A549 (cell line): Measurements from ENCODE around the gene ACSBG1. TPM values are rescaled to one million over a fixed set of nuclear protein-coding genes. Genes with fewer than 3 reads are reported as not detected.

Experiments used
- ATAC-seq, 2 experiments: fragments of 200-7000 bp in 1 of 2; fragments of >200 bp in 1 of 2; cut with Nextera tagmentation in 1 of 2; cut with Tn5 transposase in 1 of 2; 3 replicates each; pipeline versions ENCODE4 v1.8.0 to v1.9.1; 2018 to 2020; ENCODE audit warnings: mild to moderate bottlenecking in 1 of 2, moderate library complexity in 1 of 2
- CTCF ChIA-PET: fragments of 300-600 bp; sonication (Branson Sonifier 250); formaldehyde crosslinking; extraction: SDS; loops from one replicate; lab custom pipeline; 2021; ENCODE audit warnings: antibody characterized with exemption, inconsistent platforms; lab: Yijun Ruan, JAX
- POLR2A ChIA-PET: fragments of 350-600 bp; formaldehyde crosslinking; extraction: SDS; loops from one replicate; lab custom pipeline; 2021; ENCODE audit warnings: antibody characterized with exemption, inconsistent platforms; lab: Yijun Ruan, JAX
- DNase-seq, 2 experiments: peaks; one replicate each; pipeline versions ENCODE4 v3.0.0 to v3.0.0-alpha.2; 2011 to 2016; ENCODE audit warnings: low read depth in 1 of 2, low spot score in 1 of 2
- FAIRE-seq: peaks from 2 replicates; lab custom pipeline; 2011; peaks lifted over from hg19 to GRCh38; lab: Jason Lieb, UNC
- H3K27ac ChIP-seq, 2 experiments: fragments of >200 bp; sonication (Bioruptor Twin); formaldehyde crosslinking; 3 replicates each; pipeline ENCODE4 v1.5.1; 2016 to 2017
- H3K4me1 ChIP-seq: fragments of >200 bp; sonication (Bioruptor Twin); formaldehyde crosslinking; 3 replicates; pipeline ENCODE4 v1.6.1; 2016
- H3K4me2 ChIP-seq: fragments of >200 bp; sonication (Bioruptor Twin); formaldehyde crosslinking; 3 replicates; pipeline ENCODE4 v1.6.1; 2016
- H3K4me3 ChIP-seq: fragments of >200 bp; sonication (Bioruptor Twin); formaldehyde crosslinking; 3 replicates; pipeline ENCODE4 v1.5.1; 2016
- H3K9me3 ChIP-seq: fragments of >200 bp; sonication (Bioruptor Twin); formaldehyde crosslinking; 3 replicates; pipeline ENCODE4 v1.6.1; 2016
- CBX2 ChIP-seq: fragments of 200-600 bp; sonication (generic); IDR thresholded peaks from 2 replicates; pipeline ENCODE4 v1.6.1; 2016; ENCODE audit warnings: low read depth, mild to moderate bottlenecking, borderline replicate concordance
- CEBPB ChIP-seq, 2 experiments: fragments of >200 bp in 1 of 2; sonication (Bioruptor Twin) in 1 of 2; formaldehyde crosslinking in 1 of 2; IDR thresholded peaks; 2 replicates each; pipeline ENCODE4 v1.6.1; 2012 to 2016
- E2F6 ChIP-seq: IDR thresholded peaks from 2 replicates; pipeline ENCODE4 v1.6.1; 2012; ENCODE audit warnings: low read depth, borderline replicate concordance
- EHF ChIP-seq: fragments of 250-450 bp; sonication (Bioruptor Pico); IDR thresholded peaks from 2 replicates; pipeline ENCODE4 v1.5.0; 2020; ENCODE audit warnings: mild to moderate bottlenecking
- EHMT2 ChIP-seq: fragments of 200-600 bp; sonication (generic); IDR thresholded peaks from 2 replicates; pipeline ENCODE4 v1.6.1; 2016; ENCODE audit warnings: antibody characterized with exemption, low read depth, mild to moderate bottlenecking, moderate library complexity
- EP300 ChIP-seq, 2 experiments: fragments of >200 bp; sonication (Bioruptor Twin); formaldehyde crosslinking; IDR thresholded peaks; 2 replicates in 1 of 2; 3 replicates in 1 of 2; pipeline ENCODE4 v1.6.1; 2016 to 2017
- FOSB ChIP-seq: fragments of 250-450 bp; sonication (Bioruptor Pico); IDR thresholded peaks from 2 replicates; pipeline ENCODE4 v1.5.0; 2020; ENCODE audit warnings: mild to moderate bottlenecking, moderate library complexity
- FOSL2 ChIP-seq, 2 experiments: fragments of 450-650 bp in 1 of 2; fragments of >200 bp in 1 of 2; sonication (Bioruptor Twin) in 1 of 2; formaldehyde crosslinking; IDR thresholded peaks; 2 replicates each; pipeline versions ENCODE4 v1.5.0 to v1.6.1; 2016 to 2020; ENCODE audit warnings: mild to moderate bottlenecking in 1 of 2, moderate library complexity in 1 of 2
- HDAC2 ChIP-seq: fragments of 200-600 bp; sonication (generic); IDR thresholded peaks from 2 replicates; pipeline ENCODE4 v1.6.1; 2016
- HES2 ChIP-seq: fragments of >200 bp; sonication (Bioruptor Twin); formaldehyde crosslinking; IDR thresholded peaks from 2 replicates; pipeline ENCODE4 v1.6.1; 2016
- HOXB13 ChIP-seq: fragments of 250-450 bp; sonication (Bioruptor Pico); IDR thresholded peaks from 2 replicates; pipeline ENCODE4 v1.5.0; 2020; ENCODE audit warnings: low read depth, mild to moderate bottlenecking, moderate library complexity
- JUN ChIP-seq, 2 experiments: fragments of >200 bp; sonication (Bioruptor Twin); formaldehyde crosslinking; IDR thresholded peaks; 2 replicates in 1 of 2; 3 replicates in 1 of 2; pipeline ENCODE4 v1.6.1; 2016 to 2017
- JUNB ChIP-seq: fragments of >200 bp; sonication (Bioruptor Twin); formaldehyde crosslinking; IDR thresholded peaks from 2 replicates; pipeline ENCODE4 v1.6.1; 2016
- KDM1A ChIP-seq: fragments of 200-600 bp; sonication (generic); IDR thresholded peaks from 2 replicates; pipeline ENCODE4 v1.6.1; 2016; ENCODE audit warnings: low read depth, mild to moderate bottlenecking
- KDM5A ChIP-seq: fragments of 200-600 bp; sonication (generic); IDR thresholded peaks from 2 replicates; pipeline ENCODE4 v1.6.1; 2016; ENCODE audit warnings: antibody characterized with exemption, mild to moderate bottlenecking
- MYC ChIP-seq: IDR thresholded peaks from 2 replicates; pipeline ENCODE4 v1.6.1; 2012; ENCODE audit warnings: mild to moderate bottlenecking, inconsistent platforms, low read length, improper control_type of control experiment, borderline replicate concordance
- NR3C1 ChIP-seq: fragments of >200 bp; sonication (Bioruptor Twin); formaldehyde crosslinking; IDR thresholded peaks from 3 replicates; pipeline ENCODE4 v1.6.1; 2017
- POLR2A ChIP-seq: IDR thresholded peaks from 2 replicates; pipeline ENCODE4 v1.6.1; 2012; ENCODE audit warnings: mild to moderate bottlenecking, low read length
- POLR2AphosphoS2 ChIP-seq: conservative IDR thresholded peaks from 2 replicates; pipeline ENCODE4 v1.6.1; 2012; ENCODE audit warnings: low read length, improper control_type of control experiment, inconsistent platforms
- RCOR1 ChIP-seq: fragments of 150-350 bp; IDR thresholded peaks from 2 replicates; pipeline ENCODE4 v1.6.1; 2014; ENCODE audit warnings: antibody characterized with exemption, low read length, low read depth
- RFX5 ChIP-seq: fragments of 450-650 bp; IDR thresholded peaks from 2 replicates; pipeline ENCODE4 v1.7.1; 2014; ENCODE audit warnings: antibody characterized with exemption, mild to moderate bottlenecking, moderate library complexity
- RNF2 ChIP-seq: fragments of 200-600 bp; sonication (generic); IDR thresholded peaks from 2 replicates; pipeline ENCODE4 v1.6.1; 2016; ENCODE audit warnings: low read depth, mild to moderate bottlenecking, antibody characterized with exemption, moderate library complexity, borderline replicate concordance
- SMC3 ChIP-seq: fragments of >200 bp; sonication (Bioruptor Twin); formaldehyde crosslinking; IDR thresholded peaks from 3 replicates; pipeline ENCODE4 v1.6.1; 2018; ENCODE audit warnings: inconsistent platforms
- TP53 ChIP-seq: fragments of 250-450 bp; sonication (Bioruptor Pico); IDR thresholded peaks from 2 replicates; pipeline ENCODE4 v1.5.0; 2021; ENCODE audit warnings: mild to moderate bottlenecking, moderate library complexity
- ZC3H11A ChIP-seq: fragments of 450-650 bp; IDR thresholded peaks from 2 replicates; pipeline ENCODE4 v1.6.1; 2014; ENCODE audit warnings: antibody characterized with exemption, mild to moderate bottlenecking
- ZFP36 ChIP-seq: fragments of 450-650 bp; IDR thresholded peaks from 2 replicates; pipeline ENCODE4 v1.6.1; 2014; ENCODE audit warnings: borderline replicate concordance; ENCODE audit not compliant: partially characterized antibody
- ZSCAN20 ChIP-seq: fragments of 250-450 bp; sonication (Bioruptor Pico); IDR thresholded peaks from 2 replicates; pipeline ENCODE4 v1.8.0; 2022; ENCODE audit warnings: mild to moderate bottlenecking, moderate library complexity
- WGBS: methylation state at CpG from one replicate; pipeline ENCODE4 v1.1.6; 2017; ENCODE audit errors: missing lambda C conversion rate; 5-methylcytosine and 5-hydroxymethylcytosine counted together
- polyA plus RNA-seq, 4 experiments: library from polyadenylated mRNA; depleted of rRNA in 3 of 4; stranded (reverse); fragments of >200 nt; fragmentation: RNase III in 1 of 4; extraction: RNeasy Plus Mini Kit Qiagen cat#74134 plus additional on column Dnase treatment in 1 of 4; gene quantifications; 2 replicates in 3 of 4; 3 replicates in 1 of 4; pipeline ENCODE4 v1.2.3, GENCODE V29; 2011 to 2017
- TF ChIP-seq, protein P1 (sequence below): IDR thresholded peaks from 2 replicates; pipeline ENCODE4 v1.6.1; 2012
- TF ChIP-seq, protein P2 (sequence below): fragments of >200 bp; sonication (Bioruptor Twin); formaldehyde crosslinking; IDR thresholded peaks from 3 replicates; pipeline ENCODE4 v1.5.1; 2016

ACSBG1 gene
- polyA plus RNA-seq, 2 of the 4 experiments (the other 2 are of a cell fraction), result 0.15 to 0.21 TPM

DNA sequence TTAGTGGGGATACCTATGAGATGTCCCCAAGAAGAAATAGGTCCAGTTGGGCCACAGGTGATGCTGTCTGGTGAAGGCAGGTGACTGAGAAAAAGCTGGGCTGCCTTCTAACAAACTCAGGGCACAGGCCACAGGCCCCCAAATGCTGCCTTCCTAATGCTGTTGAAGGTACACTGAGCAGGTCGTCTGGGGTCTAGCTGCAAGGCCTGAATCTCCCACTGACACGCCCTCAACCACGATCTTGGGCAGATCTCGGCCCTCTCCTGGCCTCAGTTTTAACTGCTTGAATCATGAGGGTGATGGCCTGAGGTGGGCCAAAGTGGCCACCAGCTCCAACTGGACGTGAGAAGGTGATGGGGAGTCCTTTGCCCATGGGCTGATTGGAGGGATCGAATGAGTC is 2.1 kb upstream of the ACSBG1 start:
- TF ChIP-seq FOSB, result no peak
- no peak for TF ChIP-seq FOSL2 (IDR thresholded peaks at IDR 0.05)
- no peak for TF ChIP-seq FOSL2 (CRISPR knock-in tag; IDR thresholded peaks at IDR 0.05)
- TF ChIP-seq MYC, result no peak
- no peak for TF ChIP-seq TP53
- no peak for TF ChIP-seq RNF2
- CTCF ChIA-PET, result interaction anchor here (0.7 to 9.9 kb wide), 13 partner anchors 8 to 128 kb away, joined by 3 to 274 read pairs (median 3); partner anchors contain the start of gene CIB2
- ATAC-seq (no peak), DNase-seq (no peak), FAIRE-seq (no peak)
- H3K4me2 ChIP-seq, result no peak overlapping the region
- H3K4me3 ChIP-seq, result no peak overlapping the region
- H3K4me1 ChIP-seq, result no peaks in the 10 kb centered on the region
- POLR2A ChIA-PET, result no interaction called here
- no peaks in the 10 kb centered on the region for H3K9me3 ChIP-seq
- 70% methylated on average over 6 of the region's 6 CpGs for WGBS
- H3K27ac ChIP-seq, result no peak overlapping the region

- no peak for DNase-seq
- no peak for ATAC-seq
- no peak overlapping the region for H3K4me2 ChIP-seq
- ChIA-PET POLR2A (no interaction called here), CTCF (interaction anchor here (0.6 to 9.9 kb wide), 5 partner anchors 38 to 121 kb away, joined by 3 to 274 read pairs (median 19); no protein-coding TSS in a partner anchor)
- WGBS, result 56% methylated on average over 11 of the region's 11 CpGs
- no peaks in the 10 kb centered on the region for H3K4me1 ChIP-seq
- FAIRE-seq, result no peak
- H3K4me3 ChIP-seq, result no peak overlapping the region
- TF ChIP-seq EHF (CRISPR knock-in tag) (no peak), HOXB13 (CRISPR knock-in tag) (no peak), POLR2A (no peak), RFX5 (no peak), JUNB (no peak), ZSCAN20 (no peak), JUN (IDR thresholded peaks at IDR 0.05) (no peak), HDAC2 (no peak), RCOR1 (no peak), POLR2AphosphoS2 (no peak), CBX2 (no peak), RNF2 (no peak), NR3C1 (no peak), HES2 (no peak), TP53 (no peak), EHMT2 (no peak)
- TF ChIP-seq, protein P1, sequence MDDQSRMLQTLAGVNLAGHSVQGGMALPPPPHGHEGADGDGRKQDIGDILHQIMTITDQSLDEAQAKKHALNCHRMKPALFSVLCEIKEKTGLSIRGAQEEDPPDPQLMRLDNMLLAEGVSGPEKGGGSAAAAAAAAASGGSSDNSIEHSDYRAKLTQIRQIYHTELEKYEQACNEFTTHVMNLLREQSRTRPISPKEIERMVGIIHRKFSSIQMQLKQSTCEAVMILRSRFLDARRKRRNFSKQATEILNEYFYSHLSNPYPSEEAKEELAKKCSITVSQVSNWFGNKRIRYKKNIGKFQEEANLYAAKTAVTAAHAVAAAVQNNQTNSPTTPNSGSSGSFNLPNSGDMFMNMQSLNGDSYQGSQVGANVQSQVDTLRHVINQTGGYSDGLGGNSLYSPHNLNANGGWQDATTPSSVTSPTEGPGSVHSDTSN, result no peak
- TF ChIP-seq, protein P2, sequence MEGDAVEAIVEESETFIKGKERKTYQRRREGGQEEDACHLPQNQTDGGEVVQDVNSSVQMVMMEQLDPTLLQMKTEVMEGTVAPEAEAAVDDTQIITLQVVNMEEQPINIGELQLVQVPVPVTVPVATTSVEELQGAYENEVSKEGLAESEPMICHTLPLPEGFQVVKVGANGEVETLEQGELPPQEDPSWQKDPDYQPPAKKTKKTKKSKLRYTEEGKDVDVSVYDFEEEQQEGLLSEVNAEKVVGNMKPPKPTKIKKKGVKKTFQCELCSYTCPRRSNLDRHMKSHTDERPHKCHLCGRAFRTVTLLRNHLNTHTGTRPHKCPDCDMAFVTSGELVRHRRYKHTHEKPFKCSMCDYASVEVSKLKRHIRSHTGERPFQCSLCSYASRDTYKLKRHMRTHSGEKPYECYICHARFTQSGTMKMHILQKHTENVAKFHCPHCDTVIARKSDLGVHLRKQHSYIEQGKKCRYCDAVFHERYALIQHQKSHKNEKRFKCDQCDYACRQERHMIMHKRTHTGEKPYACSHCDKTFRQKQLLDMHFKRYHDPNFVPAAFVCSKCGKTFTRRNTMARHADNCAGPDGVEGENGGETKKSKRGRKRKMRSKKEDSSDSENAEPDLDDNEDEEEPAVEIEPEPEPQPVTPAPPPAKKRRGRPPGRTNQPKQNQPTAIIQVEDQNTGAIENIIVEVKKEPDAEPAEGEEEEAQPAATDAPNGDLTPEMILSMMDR, result no peak
- no peaks in the 10 kb centered on the region for H3K9me3 ChIP-seq
- H3K27ac ChIP-seq, result no peak overlapping the region
Observed at GRCh38 chr15:78233496-78233895, 869 bp downstream of the ACSBG1 start.

GRCh38 chr15:78232951-78233350 is 1.4 kb downstream of the ACSBG1 start:
- H3K9me3 ChIP-seq, result no peaks in the 10 kb centered on the region
- no peak for FAIRE-seq
- 53% methylated on average over 5 of the region's 5 CpGs for WGBS
- no peak overlapping the region for H3K27ac ChIP-seq
- ATAC-seq, result no peak
- no peak for DNase-seq
- no peak overlapping the region for H3K4me3 ChIP-seq
- TF ChIP-seq MYC (no peak), POLR2AphosphoS2 (no peak), FOSL2 (IDR thresholded peaks at IDR 0.05) (no peak), FOSL2 (CRISPR knock-in tag; IDR thresholded peaks at IDR 0.05) (no peak), ZC3H11A (no peak), SMC3 (no peak), ZFP36 (no peak), KDM1A (no peak), HDAC2 (no peak), KDM5A (no peak), E2F6 (no peak), EP300 (IDR thresholded peaks at IDR 0.05) (no peak), CEBPB (IDR thresholded peaks at IDR 0.05) (no peak)
- H3K4me1 ChIP-seq, result no peaks in the 10 kb centered on the region
- ChIA-PET CTCF (interaction anchor here (0.5 to 1.4 kb wide), 2 partner anchors 37 to 248 kb away, joined by 4 to 5 read pairs; no protein-coding TSS in a partner anchor), POLR2A (no interaction called here)
- H3K4me2 ChIP-seq, result no peak overlapping the region
